C4-2B (cell line): ENCODE data around the gene KCTD14.
"Not testable (repeated sequence)": the region's sequence is repeated elsewhere in the genome, so short reads cannot be mapped to it uniquely, and the experiment has no call there.

Experiments used
- H3K27ac ChIP-seq: fragments of 450-650 bp; 2 replicates; pipeline ENCODE4 v1.5.1; 2017
- CTCF ChIP-seq: fragments of 450-650 bp; conservative IDR thresholded peaks from 2 replicates; pipeline ENCODE4 v1.5.1; 2017; ENCODE audit warnings: mild to moderate bottlenecking
- ZFX ChIP-seq: fragments of 450-650 bp; IDR thresholded peaks from 2 replicates; pipeline ENCODE4 v1.6.1; 2017

KCTD14 gene

GRCh38 chr11:78031629-78032028 is 8.6 kb upstream of the KCTD14 start:
- H3K27ac ChIP-seq: no peak overlapping the region
- TF ChIP-seq ZFX (no peak), CTCF (no peak)

DNA sequence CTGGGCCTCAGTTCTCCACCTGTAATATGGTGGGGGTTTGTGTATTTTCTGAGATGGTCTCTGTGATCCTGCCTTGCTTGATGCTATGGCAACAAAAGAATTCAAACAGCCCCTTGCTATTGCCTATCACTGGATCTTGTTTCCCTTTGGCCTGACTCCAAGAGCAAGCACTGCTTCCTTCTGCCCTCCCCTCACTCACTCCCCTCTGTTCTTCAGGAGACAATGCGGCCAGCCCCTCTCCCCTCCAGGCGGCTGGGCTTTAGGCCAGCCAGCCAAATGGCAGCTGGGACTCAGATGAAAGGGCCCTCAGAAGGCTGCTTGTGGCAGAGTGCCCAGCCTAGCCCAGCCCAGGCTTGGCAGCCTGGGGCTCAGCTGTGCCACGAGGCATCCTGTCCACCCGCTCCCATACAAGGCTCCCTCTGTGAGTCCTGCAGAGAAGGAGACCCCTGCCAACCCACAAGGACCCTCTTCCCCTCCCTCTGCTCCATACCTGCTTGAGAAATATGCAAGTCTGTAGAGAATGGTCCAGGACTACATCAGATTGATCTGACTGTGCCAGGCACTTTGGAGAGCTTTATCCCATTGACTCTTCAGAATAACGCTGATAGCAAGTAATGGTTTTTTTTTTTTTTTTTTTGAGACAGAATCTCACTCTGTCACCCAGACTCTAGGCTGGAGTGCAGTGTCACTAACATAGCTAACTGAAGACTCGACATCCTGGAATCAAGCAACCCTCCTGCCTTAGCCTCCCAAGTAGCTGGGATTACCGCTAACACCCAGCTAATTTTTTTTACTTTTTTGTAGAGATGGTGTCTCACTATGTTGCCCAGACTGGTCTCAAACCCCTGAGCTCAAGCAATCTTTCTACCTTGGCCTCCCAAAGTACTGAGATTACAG is 7.6 kb upstream of the KCTD14 start:
- H3K27ac ChIP-seq: peak overlapping the region; percentile 13
- TF ChIP-seq CTCF (no peak), ZFX (no peak)

DNA sequence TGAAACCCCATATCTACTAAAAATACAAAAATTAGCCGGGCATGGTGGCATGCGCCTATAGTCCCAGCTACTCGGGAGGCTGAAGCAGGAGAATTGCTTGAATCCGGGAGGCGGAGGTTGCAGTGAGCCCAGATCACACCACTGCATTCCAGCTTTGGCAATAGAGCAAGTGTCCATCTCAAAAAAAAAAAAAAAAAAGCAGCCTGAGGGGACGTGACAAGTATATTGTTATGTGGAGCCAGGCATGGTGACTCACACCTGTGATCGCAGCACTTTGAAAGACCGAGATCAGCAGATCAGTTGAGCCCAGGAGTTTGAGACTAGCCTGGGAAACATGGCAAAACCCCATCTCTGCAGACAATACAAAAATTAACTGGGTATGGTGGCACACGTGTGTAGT is 5.3 kb upstream of the KCTD14 start:
- H3K27ac ChIP-seq: not testable (repeated sequence)

- no peak for TF ChIP-seq ZFX
- no peak for TF ChIP-seq CTCF
- no peak overlapping the region for H3K27ac ChIP-seq
Measured at GRCh38 chr11:78027759-78028158, 4.7 kb upstream of the KCTD14 start.

DNA sequence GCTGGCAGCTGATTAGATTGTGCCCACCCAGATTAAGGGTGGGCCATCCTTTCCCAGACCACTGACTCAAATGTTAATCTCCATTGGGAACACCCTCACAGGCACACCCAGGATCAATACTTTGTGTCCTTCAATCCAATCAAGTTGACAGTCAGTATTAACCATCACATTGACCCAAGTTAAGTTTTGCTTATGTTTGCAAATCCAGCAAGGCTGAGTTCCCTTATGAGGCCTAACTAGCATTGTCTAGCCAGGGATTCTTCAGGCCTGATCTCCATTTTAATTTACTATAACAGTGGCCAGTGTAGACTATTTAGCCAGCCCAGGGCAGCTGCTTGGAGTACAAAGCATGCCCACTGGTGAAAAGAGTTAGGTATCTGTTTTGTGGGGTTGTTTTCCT is 2.3 kb upstream of the KCTD14 start:
- no peak overlapping the region for H3K27ac ChIP-seq
- TF ChIP-seq ZFX (no peak), CTCF (no peak)

GRCh38 chr11:78023426-78023825 is 350 bp upstream of the KCTD14 start:
- no peak overlapping the region for H3K27ac ChIP-seq
- no peak for TF ChIP-seq CTCF
- no peak for TF ChIP-seq ZFX

DNA sequence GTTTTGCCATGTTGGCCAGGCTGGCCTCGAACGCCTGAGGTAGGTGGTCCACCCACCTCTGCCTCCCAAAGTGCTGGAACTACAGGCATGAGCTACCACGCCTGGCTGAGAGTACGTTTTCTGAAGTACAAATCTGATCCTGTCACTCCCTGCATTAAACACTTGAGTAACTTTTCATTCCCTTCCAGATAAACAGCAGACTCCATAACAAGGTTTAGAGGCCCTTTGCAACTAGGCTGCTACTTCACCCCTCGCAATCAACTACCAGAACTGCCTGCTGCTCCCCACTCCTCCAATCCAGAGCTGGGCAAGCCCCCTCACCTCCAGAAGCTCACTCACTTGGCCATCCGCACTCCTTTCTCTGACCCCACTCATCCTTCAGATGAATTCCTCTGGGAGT is 1.5 kb downstream of the KCTD14 start:
- H3K27ac ChIP-seq: no peak overlapping the region
- TF ChIP-seq CTCF (no peak), ZFX (no peak)

GRCh38 chr11:78020246-78020645 is 2.8 kb downstream of the KCTD14 start:
- no peak overlapping the region for H3K27ac ChIP-seq

More at GRCh38 chr11:78020246-78020645, 2.8 kb downstream of the KCTD14 start:
- TF ChIP-seq CTCF (no peak), ZFX (no peak)
